H9 (cell line): Measurements from ENCODE around the gene NUFIP2. TPM values are rescaled to one million over a fixed set of nuclear protein-coding genes. Genes with fewer than 3 reads are reported as not detected.

Experiments used
- DNase-seq: peaks from one replicate; pipeline ENCODE4 v3.0.0-alpha.2; 2017
- H2AFZ ChIP-seq: one replicate; pipeline ENCODE4 v1.6.1; 2013; ENCODE audit warnings: mild to moderate bottlenecking, low read length, control low read depth, moderate library complexity
- H2AK5ac ChIP-seq: 2 replicates; pipeline ENCODE4 v1.6.1; 2013; ENCODE audit warnings: low read length, control low read depth, mixed read lengths; ENCODE audit not compliant: insufficient read length
- H2BK120ac ChIP-seq: one replicate; pipeline ENCODE4 v1.6.1; 2013; ENCODE audit warnings: low read depth, mild to moderate bottlenecking, low read length, control low read depth, inconsistent platforms; ENCODE audit not compliant: poor library complexity, severe bottlenecking
- H2BK12ac ChIP-seq: 2 replicates; pipeline ENCODE4 v1.6.1; 2013; ENCODE audit warnings: low read length, control low read depth, mixed read lengths, low read depth; ENCODE audit not compliant: insufficient read length
- H2BK15ac ChIP-seq: 2 replicates; pipeline ENCODE4 v1.6.1; 2013; ENCODE audit warnings: low read depth, low read length, control low read depth
- H2BK20ac ChIP-seq: one replicate; pipeline ENCODE4 v1.6.1; 2013; ENCODE audit warnings: low read depth, mild to moderate bottlenecking, low read length, control low read depth, inconsistent platforms; ENCODE audit not compliant: poor library complexity, severe bottlenecking
- H2BK5ac ChIP-seq: 2 replicates; pipeline ENCODE4 v1.6.1; 2013; ENCODE audit warnings: low read length, control low read depth, mixed read lengths; ENCODE audit not compliant: insufficient read length
- H3K14ac ChIP-seq: 2 replicates; pipeline ENCODE4 v1.6.1; 2013; ENCODE audit warnings: low read length, control low read depth; ENCODE audit not compliant: insufficient read depth
- H3K18ac ChIP-seq: 2 replicates; pipeline ENCODE4 v1.6.1; 2013; ENCODE audit warnings: low read depth, mild to moderate bottlenecking, mixed read lengths, low read length, control low read depth; ENCODE audit not compliant: insufficient read length
- H3K23ac ChIP-seq: 2 replicates; pipeline ENCODE4 v1.6.1; 2013; ENCODE audit warnings: low read length, control low read depth, mixed read lengths, low read depth; ENCODE audit not compliant: insufficient read length
- H3K23me2 ChIP-seq: 2 replicates; pipeline ENCODE4 v1.6.1; 2013; ENCODE audit warnings: low read depth, mild to moderate bottlenecking, mixed read lengths, low read length, control low read depth; ENCODE audit not compliant: insufficient read length, poor library complexity, severe bottlenecking
- H3K27ac ChIP-seq: 2 replicates; pipeline ENCODE4 v1.5.1; 2013; ENCODE audit warnings: low read length, control low read depth, mixed read lengths, low read depth; ENCODE audit not compliant: insufficient read length
- H3K27me3 ChIP-seq: 2 replicates; pipeline ENCODE4 v1.6.1; 2013; ENCODE audit warnings: low read length, control low read depth, inconsistent platforms; ENCODE audit not compliant: insufficient read depth
- H3K4ac ChIP-seq: 2 replicates; pipeline ENCODE4 v1.6.1; 2013; ENCODE audit warnings: low read depth, mild to moderate bottlenecking, control low read depth, inconsistent platforms, low read length, moderate library complexity
- H3K4me1 ChIP-seq: 2 replicates; pipeline ENCODE4 v1.6.1; 2013; ENCODE audit warnings: low read length, control low read depth, inconsistent platforms; ENCODE audit not compliant: insufficient read depth
- H3K4me2 ChIP-seq: 2 replicates; pipeline ENCODE4 v1.6.1; 2013; ENCODE audit warnings: low read length, control low read depth, mixed read lengths; ENCODE audit not compliant: insufficient read length, insufficient read depth
- H3K56ac ChIP-seq: 2 replicates; pipeline ENCODE4 v1.6.1; 2013; ENCODE audit warnings: low read depth, mild to moderate bottlenecking, mixed read lengths, low read length, control low read depth; ENCODE audit not compliant: insufficient read length
- H3K79me1 ChIP-seq: 2 replicates; pipeline ENCODE4 v1.6.1; 2013; ENCODE audit warnings: low read depth, mild to moderate bottlenecking, moderate library complexity, low read length, control low read depth, inconsistent platforms; ENCODE audit not compliant: insufficient read depth, poor library complexity, severe bottlenecking
- H3K79me2 ChIP-seq: 2 replicates; pipeline ENCODE4 v1.6.1; 2013; ENCODE audit warnings: low read length, control low read depth, inconsistent platforms; ENCODE audit not compliant: insufficient read depth
- H3K9ac ChIP-seq: 2 replicates; pipeline ENCODE4 v1.6.1; 2013; ENCODE audit warnings: low read length, control low read depth, mixed read lengths; ENCODE audit not compliant: insufficient read length; ENCODE audit errors: extremely low read depth
- H3K9me3 ChIP-seq: one replicate; pipeline ENCODE4 v1.6.1; 2013; ENCODE audit warnings: low read depth, low read length, inconsistent platforms; ENCODE audit not compliant: control insufficient read depth
- H3T11ph ChIP-seq: one replicate; pipeline ENCODE4 v1.6.1; 2013; ENCODE audit warnings: mild to moderate bottlenecking, low read length, control low read depth, inconsistent platforms
- H4K20me1 ChIP-seq: one replicate; pipeline ENCODE4 v1.6.1; 2013; ENCODE audit not compliant: control insufficient read depth, insufficient read length, insufficient read depth
- H4K5ac ChIP-seq: 2 replicates; pipeline ENCODE4 v1.6.1; 2013; ENCODE audit warnings: low read depth, mild to moderate bottlenecking, mixed read lengths, low read length, control low read depth; ENCODE audit not compliant: insufficient read length
- H4K8ac ChIP-seq: replicated peaks from 2 replicates; pipeline ENCODE4 v1.6.1; 2013; ENCODE audit warnings: low read length, control low read depth, mixed read lengths, low read depth; ENCODE audit not compliant: insufficient read length
- H4K91ac ChIP-seq: 2 replicates; pipeline ENCODE4 v1.6.1; 2013; ENCODE audit warnings: low read depth, mild to moderate bottlenecking, moderate library complexity, mixed read lengths, low read length, control low read depth; ENCODE audit not compliant: insufficient read length
- H3K27ac Mint-ChIP-seq, 3 experiments: 2 replicates in 2 of 3; 3 replicates in 1 of 3; pipeline ENCODE4 v1.8.0; 2020 to 2021; ENCODE audit warnings: mixed read lengths in 3 of 3, mild to moderate bottlenecking in 1 of 3, moderate library complexity in 1 of 3
- H3K27me3 Mint-ChIP-seq: 2 replicates; pipeline ENCODE4 v1.8.0; 2021; ENCODE audit warnings: low read depth, mild to moderate bottlenecking, moderate library complexity, mixed read lengths
- H3K36me3 Mint-ChIP-seq, 3 experiments: 2 replicates in 2 of 3; 3 replicates in 1 of 3; pipeline ENCODE4 v1.8.0; 2020 to 2021; ENCODE audit warnings: low read depth in 3 of 3, mixed read lengths in 3 of 3; ENCODE audit not compliant: insufficient read depth in 1 of 3
- H3K4me1 Mint-ChIP-seq, 2 experiments: 2 replicates each; pipeline ENCODE4 v1.8.0; 2020; ENCODE audit warnings: mixed read lengths in 2 of 2
- H3K4me3 Mint-ChIP-seq, 2 experiments: 2 replicates in 1 of 2; 3 replicates in 1 of 2; pipeline ENCODE4 v1.8.0; 2020 to 2021; ENCODE audit warnings: mild to moderate bottlenecking in 2 of 2, mixed read lengths in 2 of 2, moderate library complexity in 1 of 2
- H3K9me3 Mint-ChIP-seq, 2 experiments: 2 replicates in 1 of 2; 3 replicates in 1 of 2; pipeline ENCODE4 v1.8.0; 2020; ENCODE audit warnings: mild to moderate bottlenecking in 2 of 2, mixed read lengths in 2 of 2, moderate library complexity in 1 of 2
- CTCF ChIP-seq: fragments of 200-600 bp; sonication (generic); conservative IDR thresholded peaks from 3 replicates; pipeline ENCODE4 v1.8.0; 2021; ENCODE audit warnings: antibody characterized with exemption, mild to moderate bottlenecking
- WGBS: extraction: QIAGEN DNeasy Blood & Tissue Kit; methylation state at CpG from one replicate; pipeline ENCODE4 v1.1.7; 2013; ENCODE audit warnings: missing lambda C conversion rate, low lambda C conversion rate, mixed read lengths; ENCODE audit not compliant: insufficient read length; ENCODE audit errors: extremely low coverage; 5-methylcytosine and 5-hydroxymethylcytosine counted together
- total RNA-seq: library from RNA; stranded (reverse); gene quantifications from 2 replicates; pipeline ENCODE4 v1.2.1, GENCODE V29; 2021

The NUFIP2 gene
- total RNA-seq, 1 experiment from 2014 or later, result 97.9 TPM

GRCh38 chr17:29331075-29331707 is 37.2 kb upstream of the NUFIP2 start:
- Histone ChIP-seq H2BK5ac (no peak overlapping the region), H2AFZ (no peak overlapping the region), H3K23me2 (no peaks in the 10 kb centered on the region), H3K79me2 (no peaks in the 10 kb centered on the region), H3T11ph (no peak overlapping the region), H3K56ac (no peak overlapping the region), H3K27ac (no peak overlapping the region), H2BK20ac (no peak overlapping the region), H4K5ac (no peak overlapping the region), H4K20me1 (no peaks in the 10 kb centered on the region), H3K23ac (no peak overlapping the region), H3K4me1 (no peaks in the 10 kb centered on the region), H3K27me3 (no peaks in the 10 kb centered on the region), H2AK5ac (no peak overlapping the region), H2BK12ac (no peak overlapping the region), H4K91ac (no peak overlapping the region), H3K9me3 (no peaks in the 10 kb centered on the region), H3K9ac (no peak overlapping the region), H3K79me1 (no peaks in the 10 kb centered on the region), H3K4ac (no peak overlapping the region), H3K4me2 (no peak overlapping the region), H4K8ac (no peak overlapping the region), H3K14ac (no peak overlapping the region), H2BK15ac (no peak overlapping the region), H3K18ac (no peak overlapping the region), H2BK120ac (no peak overlapping the region)
- Mint-ChIP-seq H3K27ac (no peak overlapping the region), H3K27me3 (no peaks in the 10 kb centered on the region), H3K4me3 (peak overlapping the region in 1 of 2 experiments; percentile 44; a peak in 1 of 5 replicates), H3K9me3 (no peaks in the 10 kb centered on the region), H3K4me1 (peaks cover 2 to 6% of the 10 kb centered on the region in 2 experiments; a peak in 3 of 4 replicates), H3K36me3 (no peaks in the 10 kb centered on the region)
- TF ChIP-seq CTCF, result no peak
- WGBS, result no CpG with 5 or more reads among the region's 3 CpGs
- no peak for DNase-seq
